Measurements from ENCODE around the gene NR2F6.
A peak's percentile ranks its signal among the peaks of the same experiment; 100 is the strongest.

The NR2F6 gene

DNA sequence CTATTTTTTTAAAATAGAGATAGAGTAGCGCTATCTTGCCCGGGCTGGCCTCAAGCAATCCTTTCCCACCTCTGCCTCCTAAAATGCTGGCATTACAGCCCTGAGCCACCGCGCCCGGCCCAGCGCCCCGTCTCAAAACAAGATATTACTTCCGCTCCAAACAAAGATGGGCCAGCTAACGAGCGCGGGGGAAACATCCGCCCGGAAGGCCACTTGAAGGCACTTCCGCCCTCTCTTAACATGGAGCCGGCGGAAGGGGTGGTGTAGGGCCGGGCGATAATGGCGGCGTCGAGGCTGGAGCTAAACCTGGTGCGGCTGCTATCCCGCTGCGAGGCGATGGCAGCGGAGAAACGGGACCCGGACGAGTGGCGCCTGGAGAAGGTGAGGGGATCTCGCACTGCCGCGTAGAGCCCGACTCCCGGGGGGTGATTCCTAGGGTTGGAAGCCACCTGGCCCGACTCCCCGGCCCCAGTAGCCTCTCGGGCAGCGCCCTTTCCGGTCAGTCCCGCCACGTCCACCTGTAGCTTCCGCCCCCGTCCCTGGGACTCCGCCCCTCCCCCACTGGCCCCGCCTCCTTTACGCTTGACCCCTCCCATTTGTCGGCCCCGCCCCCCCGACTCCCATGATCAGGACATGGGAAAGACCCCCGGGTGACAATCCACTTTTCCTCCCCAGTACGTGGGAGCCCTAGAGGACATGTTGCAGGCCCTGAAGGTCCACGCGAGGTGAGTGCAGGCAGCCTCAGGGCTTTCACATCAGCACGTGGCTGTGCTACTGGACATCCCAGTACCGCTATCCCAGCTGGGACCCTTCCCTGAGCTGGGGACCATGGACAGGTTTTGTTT, 30.4 kb downstream of the NR2F6 start, which contains the start of gene USE1:
TSS of gene USE1 (plus strand) at position 231 of the 845 bp plus-strand sequence. CDS start at position 280, 49 bp downstream.
- FAIRE-seq = peak; percentile 96
- TF ChIP-seq SPI1 (IDR thresholded peaks at IDR 0.05; ENCODE audit: low read depth, low read length) (peak; percentile 70), POLR2AphosphoS5 (IDR thresholded peaks at IDR 0.05; ENCODE audit: low read depth, low read length) (peak; percentile 95), POU2F2 (IDR thresholded peaks at IDR 0.05; ENCODE audit: low read depth, low read length) (peak; percentile 83), POLR2A (IDR thresholded peaks at IDR 0.05; ENCODE audit: low read depth, low read length) (peak; percentile 97), TAF1 (IDR thresholded peaks at IDR 0.05; ENCODE audit: low read depth, low read length) (peak; percentile 96), PAX5 (IDR thresholded peaks at IDR 0.05; ENCODE audit: insufficient read depth, low read length, severe bottlenecking) (no peak)

DNA sequence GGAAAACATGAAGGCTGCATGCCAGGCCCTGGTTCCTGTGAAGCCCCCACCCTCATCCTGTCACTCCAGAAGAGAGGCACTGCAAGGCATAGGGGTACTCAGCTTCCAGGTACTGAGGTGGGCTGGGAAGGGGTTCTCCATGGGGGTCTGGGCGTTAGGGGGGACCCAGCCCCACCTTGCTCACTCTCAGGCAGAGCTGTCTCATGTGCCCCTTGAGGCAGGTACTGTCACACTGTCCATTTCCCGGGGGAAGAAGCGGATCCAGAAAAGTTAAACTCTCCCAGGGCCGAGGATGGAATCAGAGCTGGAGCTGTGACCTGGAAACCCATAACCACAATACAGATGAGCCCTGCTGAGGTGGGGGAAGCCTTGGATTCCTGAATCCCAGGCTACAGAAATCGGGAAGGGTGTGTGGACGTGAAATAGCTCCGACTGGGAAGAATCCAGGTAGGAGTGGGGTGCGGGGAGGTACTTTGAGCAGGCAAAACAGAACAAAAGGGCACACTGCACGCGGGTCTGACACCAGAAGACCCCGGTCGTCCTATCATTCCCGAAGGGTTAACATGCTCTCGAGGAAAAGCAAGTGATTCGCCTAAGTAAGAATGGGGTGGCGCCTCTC, 31.1 kb downstream of the NR2F6 start:
- DNase-seq (ENCODE audit: insufficient read length, low spot score) = no peak
- TF ChIP-seq POU2F2 (IDR thresholded peaks at IDR 0.05; ENCODE audit: low read depth, low read length) = peak; percentile 22; the same call in 1 of the 2 replicates
- no peak for TF ChIP-seq TAF1 (IDR thresholded peaks at IDR 0.05; ENCODE audit: low read depth, low read length)
- FAIRE-seq = no peak

More for the DNA sequence above, 30.4 kb downstream of the NR2F6 start, which contains the start of gene USE1:
- peak; percentile 94 for DNase-seq (ENCODE audit: insufficient read length, low spot score)

DNA sequence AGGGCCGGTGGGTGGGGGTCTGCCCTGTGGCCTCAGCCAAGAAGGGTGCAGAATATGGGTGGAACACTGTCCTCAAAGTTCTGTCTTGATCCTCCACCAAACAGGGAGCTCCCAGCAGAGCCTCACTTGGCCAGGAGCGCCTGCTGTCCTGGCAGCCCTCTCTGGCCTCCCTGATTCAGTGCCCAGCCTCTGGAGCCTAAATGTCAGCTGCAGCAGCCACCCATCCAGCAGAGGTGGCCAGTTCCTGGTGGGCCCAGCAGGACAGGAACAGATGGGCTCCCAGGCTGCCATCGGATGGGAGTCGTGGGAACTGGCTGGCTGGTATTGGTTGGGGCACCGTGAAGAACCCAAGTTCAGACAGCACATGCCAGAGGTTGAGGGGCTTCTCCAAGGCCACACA, 32.4 kb downstream of the NR2F6 start:
- no peak for DNase-seq (ENCODE audit: insufficient read length, low spot score)
- FAIRE-seq = no peak
- peak; percentile 25; the same call in 1 of the 2 replicates for TF ChIP-seq POLR2A (IDR thresholded peaks at IDR 0.05; ENCODE audit: low read depth, low read length)
- TF ChIP-seq SPI1 (IDR thresholded peaks at IDR 0.05; ENCODE audit: low read depth, low read length) = no peak
- TF ChIP-seq TAF1 (IDR thresholded peaks at IDR 0.05; ENCODE audit: low read depth, low read length) = no peak
- TF ChIP-seq PAX5 (IDR thresholded peaks at IDR 0.05; ENCODE audit: insufficient read depth, low read length, severe bottlenecking) = no peak
- peak; percentile 70 for TF ChIP-seq POLR2AphosphoS5 (IDR thresholded peaks at IDR 0.05; ENCODE audit: low read depth, low read length)
- TF ChIP-seq POU2F2 (IDR thresholded peaks at IDR 0.05; ENCODE audit: low read depth, low read length) = no peak

DNA sequence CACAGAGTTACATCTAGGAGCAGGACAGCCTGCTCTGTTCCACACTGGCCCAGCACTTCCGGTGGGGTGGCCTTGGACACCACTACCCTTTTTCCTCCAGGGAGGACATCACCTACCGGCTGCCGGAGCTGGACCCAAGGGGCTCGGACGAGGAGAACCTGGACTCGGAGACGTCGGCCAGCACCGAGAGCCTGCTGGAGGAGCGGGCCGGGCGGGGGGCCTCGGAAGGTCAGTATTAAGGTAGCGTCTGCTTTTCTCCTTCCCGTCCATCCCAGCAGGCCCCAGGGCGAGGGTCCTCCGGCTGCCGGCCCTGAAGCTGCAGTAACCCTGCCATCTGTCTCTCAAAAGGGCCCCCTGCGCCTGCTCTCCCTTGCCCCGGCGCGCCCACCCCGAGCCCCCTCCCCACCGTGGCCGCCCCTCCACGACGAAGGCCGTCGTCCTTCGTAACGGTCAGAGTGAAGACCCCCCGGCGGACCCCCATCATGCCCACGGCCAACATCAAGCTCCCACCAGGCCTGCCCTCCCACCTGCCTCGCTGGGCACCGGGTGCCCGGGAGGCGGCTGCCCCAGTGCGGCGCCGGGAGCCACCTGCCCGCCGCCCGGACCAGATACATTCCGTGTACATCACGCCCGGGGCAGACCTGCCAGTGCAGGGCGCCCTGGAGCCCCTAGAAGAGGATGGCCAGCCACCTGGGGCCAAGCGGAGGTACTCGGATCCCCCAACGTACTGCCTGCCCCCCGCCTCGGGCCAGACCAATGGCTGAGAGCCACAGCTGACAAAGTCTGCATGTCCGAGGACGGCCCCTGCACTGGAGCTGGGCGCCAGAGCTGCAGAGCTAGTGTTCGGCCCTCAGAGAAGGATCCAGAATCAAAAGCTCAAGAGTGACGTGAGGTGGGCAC, 33.9 kb downstream of the NR2F6 start:
- FAIRE-seq = no peak

DNA sequence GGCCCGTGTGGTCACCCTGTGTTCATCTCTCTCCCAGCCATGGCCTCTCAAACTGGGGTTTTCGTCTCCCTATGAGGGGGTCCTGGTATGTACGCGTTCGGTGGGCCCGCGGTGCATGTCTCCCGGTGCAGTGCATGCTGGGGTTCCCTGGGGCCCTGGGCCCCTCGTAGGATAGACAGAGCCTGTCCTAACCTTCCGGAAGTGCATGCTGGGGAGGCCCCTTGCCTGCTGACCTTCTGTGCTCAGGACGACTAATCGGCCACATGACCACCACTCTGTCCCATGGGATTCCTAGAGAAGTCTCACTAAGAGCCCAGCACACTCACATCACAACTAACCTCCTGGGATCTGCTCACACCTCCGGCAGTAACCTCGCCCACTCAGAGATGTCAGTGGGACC, 35.4 kb downstream of the NR2F6 start:
- FAIRE-seq (no peak), DNase-seq (ENCODE audit: insufficient read length, low spot score) (no peak)
- TF ChIP-seq POLR2A (IDR thresholded peaks at IDR 0.05; ENCODE audit: low read depth, low read length) (no peak), POLR2AphosphoS5 (IDR thresholded peaks at IDR 0.05; ENCODE audit: low read depth, low read length) (no peak), TAF1 (IDR thresholded peaks at IDR 0.05; ENCODE audit: low read depth, low read length) (no peak)

More for the DNA sequence above, 33.9 kb downstream of the NR2F6 start:
- no peak for DNase-seq (ENCODE audit: insufficient read length, low spot score)
- no peak for TF ChIP-seq TAF1 (IDR thresholded peaks at IDR 0.05; ENCODE audit: low read depth, low read length)
- TF ChIP-seq SPI1 (IDR thresholded peaks at IDR 0.05; ENCODE audit: low read depth, low read length) = no peak
- no peak for TF ChIP-seq POU2F2 (IDR thresholded peaks at IDR 0.05; ENCODE audit: low read depth, low read length)
- no peak for TF ChIP-seq PAX5 (IDR thresholded peaks at IDR 0.05; ENCODE audit: insufficient read depth, low read length, severe bottlenecking)
- TF ChIP-seq POLR2A (IDR thresholded peaks at IDR 0.05; ENCODE audit: low read depth, low read length) = no peak
- TF ChIP-seq POLR2AphosphoS5 (IDR thresholded peaks at IDR 0.05; ENCODE audit: low read depth, low read length) = no peak

DNA sequence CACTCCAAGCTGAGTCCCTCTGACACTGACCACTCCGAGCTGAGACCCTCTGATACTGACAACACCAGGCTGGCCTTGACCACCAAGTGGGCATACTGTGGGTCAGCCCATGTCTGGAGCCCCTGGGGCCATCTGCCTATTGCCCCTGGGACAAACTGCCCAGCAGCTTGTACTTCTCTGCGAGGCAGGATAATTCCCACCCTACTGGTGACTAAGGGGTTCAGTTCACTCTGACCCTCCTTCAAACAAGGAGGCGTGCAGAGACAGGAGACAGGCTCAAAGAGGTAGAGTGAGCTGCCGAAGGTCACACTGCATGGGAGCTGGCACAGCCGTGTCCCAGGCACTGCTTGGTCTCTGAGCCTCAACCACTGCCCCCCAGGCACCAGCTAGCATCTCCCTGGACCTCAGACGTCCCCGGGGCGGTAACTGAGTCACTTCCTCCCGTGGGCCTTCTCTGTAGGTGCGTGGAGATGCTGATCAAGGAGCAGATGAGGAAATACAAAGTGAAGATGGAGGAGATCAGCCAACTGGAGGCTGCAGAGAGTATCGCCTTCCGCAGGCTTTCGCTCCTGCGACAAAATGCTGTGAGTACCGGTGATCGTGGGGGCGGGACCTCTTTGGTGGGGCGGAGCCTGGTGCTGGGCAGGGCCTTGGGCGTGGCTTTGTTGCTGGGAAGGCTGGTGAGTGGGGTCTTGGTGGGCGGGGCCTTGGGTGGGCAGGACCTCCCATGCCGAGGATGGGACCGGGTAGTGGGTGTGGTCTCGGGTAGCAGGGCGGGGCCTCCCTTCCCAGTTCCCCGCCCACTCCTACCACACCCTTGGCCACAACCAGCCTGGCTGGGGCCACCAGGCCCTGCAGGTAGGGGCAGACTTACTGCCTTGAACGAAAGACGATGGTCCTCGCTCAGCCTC, 36.3 kb downstream of the NR2F6 start:
- peak; percentile 80 for FAIRE-seq
- TF ChIP-seq POU2F2 (IDR thresholded peaks at IDR 0.05; ENCODE audit: low read depth, low read length) (no peak), POLR2AphosphoS5 (IDR thresholded peaks at IDR 0.05; ENCODE audit: low read depth, low read length) (0 out of 2 replicates have a peak, but pooled peaks have one; percentile 14), TAF1 (IDR thresholded peaks at IDR 0.05; ENCODE audit: low read depth, low read length) (no peak), PAX5 (IDR thresholded peaks at IDR 0.05; ENCODE audit: insufficient read depth, low read length, severe bottlenecking) (no peak)
- peak; percentile 73 for DNase-seq (ENCODE audit: insufficient read length, low spot score)

DNA sequence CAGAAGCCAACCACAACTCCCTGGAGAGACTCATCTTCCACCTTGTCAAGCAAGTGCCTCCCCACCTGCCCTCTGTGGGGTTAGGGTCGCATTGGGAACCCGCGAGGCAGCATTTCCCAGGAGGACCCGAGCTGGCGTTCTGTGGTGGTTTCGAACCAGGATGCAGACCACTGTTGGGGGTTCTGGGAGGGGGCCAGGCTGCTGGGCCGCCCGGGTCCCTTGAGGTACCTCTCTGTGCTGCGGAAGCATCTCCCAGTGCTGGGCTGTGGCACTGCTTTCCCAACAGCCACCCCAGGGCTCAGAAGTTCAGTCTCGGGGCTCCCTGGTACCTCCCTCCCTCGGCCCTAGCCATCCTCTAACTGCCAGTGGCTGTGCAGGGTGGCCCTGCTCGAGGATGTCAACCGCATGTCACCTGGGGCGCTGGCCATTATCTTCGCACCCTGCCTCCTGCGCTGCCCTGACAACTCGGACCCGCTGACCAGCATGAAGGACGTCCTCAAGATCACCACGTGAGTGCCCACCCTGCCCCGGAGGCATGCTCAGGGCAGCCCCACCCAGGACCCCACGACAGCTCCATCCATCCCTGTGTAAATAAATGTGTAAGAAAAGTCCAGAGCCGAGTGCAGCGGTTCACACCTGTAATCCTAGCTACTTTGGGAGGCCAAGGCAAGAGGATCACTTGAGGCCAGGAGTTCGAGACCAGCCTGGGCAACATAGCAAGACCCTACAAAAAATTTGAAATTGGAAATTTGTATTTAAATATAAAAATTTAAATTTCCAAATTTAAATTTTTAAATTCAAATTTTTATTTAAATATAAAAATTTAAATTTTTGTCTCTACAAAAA, 38.8 kb downstream of the NR2F6 start:
- FAIRE-seq (no peak), DNase-seq (ENCODE audit: insufficient read length, low spot score) (no peak)
- TF ChIP-seq POU2F2 (IDR thresholded peaks at IDR 0.05; ENCODE audit: low read depth, low read length) = no peak
- TF ChIP-seq POLR2AphosphoS5 (IDR thresholded peaks at IDR 0.05; ENCODE audit: low read depth, low read length) = no peak
- TF ChIP-seq TAF1 (IDR thresholded peaks at IDR 0.05; ENCODE audit: low read depth, low read length) = no peak
- TF ChIP-seq POLR2A (IDR thresholded peaks at IDR 0.05; ENCODE audit: low read depth, low read length) = no peak
- TF ChIP-seq PAX5 (IDR thresholded peaks at IDR 0.05; ENCODE audit: insufficient read depth, low read length, severe bottlenecking) = no peak
- TF ChIP-seq SPI1 (IDR thresholded peaks at IDR 0.05; ENCODE audit: low read depth, low read length) = no peak
